ENCODE measurements around the gene ECSCR. TPM values are rescaled to one million over a fixed set of nuclear protein-coding genes. Genes with fewer than 3 reads are reported as not detected.
A peak's percentile ranks its signal among the peaks of the same experiment; 100 is the strongest.
"Not testable (repeated sequence)": the region's sequence is repeated elsewhere in the genome, so short reads cannot be mapped to it uniquely, and the experiment has no call there.

Gene ECSCR
- total RNA-seq, 1 experiment from 2014 or later = not detected

DNA sequence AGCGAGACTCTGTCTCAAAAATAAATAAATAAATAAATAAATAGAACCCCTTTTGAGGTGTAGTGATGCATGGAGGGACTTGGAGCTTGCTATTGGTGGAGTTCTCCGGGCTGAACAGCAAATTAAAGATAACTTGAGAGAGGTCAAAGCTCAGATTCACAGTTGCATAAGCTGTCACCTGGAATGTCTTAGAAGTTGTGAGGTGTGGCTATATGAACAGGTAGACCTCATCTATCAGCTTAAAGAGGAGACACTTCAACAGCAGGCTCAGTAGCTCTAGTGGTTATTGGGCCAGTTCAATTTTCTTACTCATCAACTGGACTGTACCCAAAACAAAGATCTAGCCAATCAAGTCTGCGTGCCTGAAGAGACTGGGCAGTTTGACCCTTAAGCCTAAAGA lies 31.7 kb upstream of the ECSCR start:
- Histone ChIP-seq H3K9ac (ENCODE audit: low read length) (no peak overlapping the region), H3K27ac (ENCODE audit: low read length) (no peak overlapping the region), H3K9me2 (replicated peaks; ENCODE audit: insufficient read depth, low read length) (no peaks in the 10 kb centered on the region), H3K36me3 (ENCODE audit: insufficient read depth, low read length) (no peaks in the 10 kb centered on the region), H3K9me3 (ENCODE audit: low read length) (no peaks in the 10 kb centered on the region), H3K79me2 (ENCODE audit: low read length) (no peaks in the 10 kb centered on the region), H3K27me3 (ENCODE audit: low read length) (no peaks in the 10 kb centered on the region), H4K20me1 (ENCODE audit: insufficient read depth, low read depth, low read length) (no peaks in the 10 kb centered on the region), H3K4me3 (ENCODE audit: low read length) (no peak overlapping the region), H3K4me2 (ENCODE audit: low read depth, low read length, poor library complexity, severe bottlenecking) (no peak overlapping the region), H3K4me1 (ENCODE audit: low read length) (0 out of 2 replicates have a peak, but pooled peaks cover 3% of the 10 kb centered on the region), H2AFZ (ENCODE audit: low read length) (no peak overlapping the region)
- no peak for DNase-seq

DNA sequence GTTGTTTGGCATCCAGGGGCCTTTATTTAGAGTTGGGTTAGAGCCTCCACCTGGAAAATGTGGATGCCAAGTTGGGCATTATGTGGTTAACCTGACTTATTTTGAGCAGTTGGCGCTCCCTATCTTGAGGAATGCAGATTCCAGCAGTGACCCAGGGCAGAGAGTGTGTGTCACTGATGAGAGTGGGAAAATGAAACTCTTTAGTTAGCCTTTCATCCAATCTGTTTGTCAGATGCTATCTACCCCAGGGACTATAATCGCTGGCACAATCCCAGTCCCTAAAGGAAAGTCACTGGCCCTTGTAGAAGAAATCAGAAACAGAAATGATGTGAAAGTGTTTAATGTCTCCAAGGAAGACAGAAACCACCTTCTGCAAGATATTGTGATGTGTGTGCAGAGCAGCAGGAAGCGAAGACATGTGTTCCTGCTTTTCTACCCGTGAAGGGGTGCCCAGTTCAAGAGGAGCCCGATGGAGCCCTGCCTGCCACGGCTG lies 30.2 kb upstream of the ECSCR start:
- no peaks in the 10 kb centered on the region for H4K20me1 ChIP-seq (ENCODE audit: insufficient read depth, low read depth, low read length)
- 0 out of 2 replicates have a peak, but pooled peaks cover 2% of the 10 kb centered on the region for H3K4me1 ChIP-seq (ENCODE audit: low read length)
- H3K4me2 ChIP-seq (ENCODE audit: low read depth, low read length, poor library complexity, severe bottlenecking) = no peak overlapping the region
- H2AFZ ChIP-seq (ENCODE audit: low read length) = no peak overlapping the region
- no peak overlapping the region for H3K27ac ChIP-seq (ENCODE audit: low read length)
- no peaks in the 10 kb centered on the region for H3K9me2 ChIP-seq (replicated peaks; ENCODE audit: insufficient read depth, low read length)
- no peaks in the 10 kb centered on the region for H3K27me3 ChIP-seq (ENCODE audit: low read length)
- no peaks in the 10 kb centered on the region for H3K9me3 ChIP-seq (ENCODE audit: low read length)
- no peak overlapping the region for H3K4me3 ChIP-seq (ENCODE audit: low read length)
- no peak for DNase-seq
- no peaks in the 10 kb centered on the region for H3K36me3 ChIP-seq (ENCODE audit: insufficient read depth, low read length)
- H3K9ac ChIP-seq (ENCODE audit: low read length) = no peak overlapping the region
- no peaks in the 10 kb centered on the region for H3K79me2 ChIP-seq (ENCODE audit: low read length)

DNA sequence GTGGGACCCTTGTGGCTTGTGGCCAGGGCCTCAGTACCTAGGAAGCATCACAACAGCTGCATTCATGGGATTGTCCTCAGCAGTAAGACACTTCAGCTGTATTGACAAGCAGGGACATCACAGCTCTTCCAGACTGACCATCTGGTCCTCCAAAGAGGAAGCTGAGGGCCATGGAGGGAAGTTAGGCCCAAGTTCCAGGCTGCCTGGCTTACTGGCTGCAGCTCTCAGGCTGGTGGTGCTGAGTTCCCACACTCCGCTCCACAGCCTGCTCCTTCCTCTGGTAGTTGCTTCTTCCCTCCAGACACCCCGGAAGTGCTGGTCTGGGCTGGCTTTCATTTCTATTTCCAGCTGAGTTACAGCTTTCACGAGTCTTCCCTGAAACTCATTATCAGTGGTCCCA lies 25.7 kb upstream of the ECSCR start:
- peak overlapping the region; percentile 26; the same call in 1 of the 2 replicates for H2AFZ ChIP-seq (ENCODE audit: low read length)
- H3K79me2 ChIP-seq (ENCODE audit: low read length) = no peaks in the 10 kb centered on the region
- no peak for DNase-seq
- no peak overlapping the region for H3K4me3 ChIP-seq (ENCODE audit: low read length)
- no peak overlapping the region for H3K27ac ChIP-seq (ENCODE audit: low read length)
- no peaks in the 10 kb centered on the region for H3K9me3 ChIP-seq (ENCODE audit: low read length)
- H3K27me3 ChIP-seq (ENCODE audit: low read length) = no peaks in the 10 kb centered on the region
- no peaks in the 10 kb centered on the region for H3K4me1 ChIP-seq (ENCODE audit: low read length)
- no peak overlapping the region for H3K9ac ChIP-seq (ENCODE audit: low read length)
- no peak overlapping the region for H3K4me2 ChIP-seq (ENCODE audit: low read depth, low read length, poor library complexity, severe bottlenecking)
- no peaks in the 10 kb centered on the region for H3K9me2 ChIP-seq (replicated peaks; ENCODE audit: insufficient read depth, low read length)
- no peaks in the 10 kb centered on the region for H3K36me3 ChIP-seq (ENCODE audit: insufficient read depth, low read length)
- H4K20me1 ChIP-seq (ENCODE audit: insufficient read depth, low read depth, low read length) = no peaks in the 10 kb centered on the region

DNA sequence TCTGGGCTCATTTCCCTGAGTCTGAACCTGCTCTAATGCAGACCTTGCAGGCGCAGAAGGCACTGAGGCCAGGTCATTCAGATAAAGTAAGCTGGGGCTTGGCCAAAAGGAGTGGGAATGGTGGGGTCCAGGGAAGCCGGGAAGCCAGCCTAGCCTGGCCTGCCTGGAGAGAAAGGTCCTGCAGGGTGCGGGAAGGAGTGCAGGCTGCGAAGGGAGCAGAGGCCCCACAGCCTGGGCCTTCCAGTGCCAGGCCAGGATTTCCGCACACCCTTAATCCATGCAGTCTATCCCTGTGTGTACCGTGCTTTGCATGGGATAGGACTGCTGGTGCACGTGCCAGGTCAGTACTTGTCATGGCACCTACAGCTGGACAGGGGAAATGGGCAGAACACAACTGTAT lies 23.7 kb upstream of the ECSCR start:
- Histone ChIP-seq H3K9me3 (ENCODE audit: low read length) (no peaks in the 10 kb centered on the region), H3K79me2 (ENCODE audit: low read length) (no peaks in the 10 kb centered on the region), H2AFZ (ENCODE audit: low read length) (no peak overlapping the region), H3K9me2 (replicated peaks; ENCODE audit: insufficient read depth, low read length) (no peaks in the 10 kb centered on the region), H4K20me1 (ENCODE audit: insufficient read depth, low read depth, low read length) (no peaks in the 10 kb centered on the region), H3K27me3 (ENCODE audit: low read length) (no peaks in the 10 kb centered on the region), H3K36me3 (ENCODE audit: insufficient read depth, low read length) (no peaks in the 10 kb centered on the region), H3K9ac (ENCODE audit: low read length) (no peak overlapping the region), H3K4me3 (ENCODE audit: low read length) (no peak overlapping the region), H3K4me1 (ENCODE audit: low read length) (no peaks in the 10 kb centered on the region), H3K27ac (ENCODE audit: low read length) (no peak overlapping the region), H3K4me2 (ENCODE audit: low read depth, low read length, poor library complexity, severe bottlenecking) (no peak overlapping the region)
- no peak for DNase-seq

DNA sequence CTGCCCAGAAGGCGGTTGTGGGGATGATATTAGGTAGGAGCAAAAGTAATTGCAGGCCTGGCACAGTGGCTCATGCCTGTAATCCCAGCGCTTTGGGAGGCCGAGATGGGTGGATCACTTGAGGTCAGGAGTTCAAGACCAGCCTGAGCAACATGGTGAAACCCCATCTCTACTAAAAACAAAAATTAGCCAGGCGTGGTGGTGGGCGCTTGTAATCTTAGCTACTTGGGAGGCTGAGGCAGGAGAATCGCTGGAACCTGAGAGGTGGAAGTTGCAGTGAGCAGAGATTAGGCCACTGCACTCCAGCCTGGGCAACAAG lies 20.3 kb upstream of the ECSCR start:
- H3K4me3 ChIP-seq (ENCODE audit: low read length); H3K9ac ChIP-seq (ENCODE audit: low read length); H3K4me1 ChIP-seq (ENCODE audit: low read length); H3K36me3 ChIP-seq (ENCODE audit: insufficient read depth, low read length); H3K9me2 ChIP-seq (replicated peaks; ENCODE audit: insufficient read depth, low read length); H4K20me1 ChIP-seq (ENCODE audit: insufficient read depth, low read depth, low read length); DNase-seq; H3K27ac ChIP-seq (ENCODE audit: low read length); H3K27me3 ChIP-seq (ENCODE audit: low read length); H2AFZ ChIP-seq (ENCODE audit: low read length); H3K79me2 ChIP-seq (ENCODE audit: low read length); H3K9me3 ChIP-seq (ENCODE audit: low read length); H3K4me2 ChIP-seq (ENCODE audit: low read depth, low read length, poor library complexity, severe bottlenecking): not testable (repeated sequence)

DNA sequence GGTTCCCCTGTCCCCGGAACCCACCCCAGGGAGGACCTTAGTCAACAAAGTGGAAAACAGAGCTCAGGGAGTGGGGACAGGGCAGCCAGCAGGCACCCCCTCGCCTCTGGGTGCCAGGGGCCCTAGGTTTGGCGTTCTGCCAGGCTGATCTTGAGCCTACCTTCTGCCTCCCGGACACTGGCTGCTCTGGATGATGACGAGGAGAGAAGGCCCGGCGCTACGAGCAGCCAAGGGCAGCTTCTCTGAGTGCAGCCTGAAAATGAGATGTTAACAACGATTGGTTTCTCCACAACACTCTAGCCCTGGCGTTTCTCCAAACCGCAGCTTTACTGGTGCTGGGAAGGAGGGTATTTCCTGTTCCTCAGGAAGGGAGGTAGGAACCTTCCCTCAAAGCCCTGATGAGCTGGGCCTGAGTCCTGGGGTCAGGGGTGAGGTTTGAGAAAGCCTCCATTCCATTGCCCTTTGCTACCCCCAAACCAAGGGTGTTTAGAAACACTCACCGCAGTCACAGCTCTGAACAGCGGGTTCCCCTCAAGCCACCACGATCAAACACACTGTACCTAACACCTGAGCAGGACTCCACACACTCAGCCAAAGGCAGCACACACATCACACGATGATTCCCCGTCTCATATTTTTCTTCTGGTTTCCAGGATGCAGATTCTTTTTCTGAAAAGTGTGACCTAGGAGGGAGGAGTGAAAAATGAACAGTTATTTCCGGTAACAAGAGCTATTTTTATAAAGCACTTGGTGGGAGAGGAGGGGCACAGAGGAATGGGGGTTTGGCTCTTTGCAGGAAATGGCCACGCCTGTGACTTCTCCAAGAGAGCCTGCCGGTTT lies 19.7 kb upstream of the ECSCR start, which contains the start of gene STING1:
STING1 (minus strand) TSS at position 709 of the 840 bp plus-strand sequence. CDS start 1,054 bp downstream, outside the sequence.
- Histone ChIP-seq H3K9ac (ENCODE audit: low read length) (no peak within 1 kb of the TSS), H2AFZ (ENCODE audit: low read length) (no peak within 1 kb of the TSS), H4K20me1 (ENCODE audit: insufficient read depth, low read depth, low read length) (no peaks in the 10 kb centered on the region), H3K36me3 (ENCODE audit: insufficient read depth, low read length) (no peaks in the 10 kb centered on the region), H3K4me3 (ENCODE audit: low read length) (no peak within 1 kb of the TSS), H3K9me3 (ENCODE audit: low read length) (no peaks in the 10 kb centered on the region), H3K79me2 (ENCODE audit: low read length) (no peaks in the 10 kb centered on the region), H3K27me3 (ENCODE audit: low read length) (no peaks in the 10 kb centered on the region), H3K27ac (ENCODE audit: low read length) (no peak within 1 kb of the TSS), H3K4me2 (ENCODE audit: low read depth, low read length, poor library complexity, severe bottlenecking) (no peak within 1 kb of the TSS), H3K4me1 (ENCODE audit: low read length) (no peaks in the 10 kb centered on the region), H3K9me2 (replicated peaks; ENCODE audit: insufficient read depth, low read length) (no peaks in the 10 kb centered on the region)
- no peak for DNase-seq

DNA sequence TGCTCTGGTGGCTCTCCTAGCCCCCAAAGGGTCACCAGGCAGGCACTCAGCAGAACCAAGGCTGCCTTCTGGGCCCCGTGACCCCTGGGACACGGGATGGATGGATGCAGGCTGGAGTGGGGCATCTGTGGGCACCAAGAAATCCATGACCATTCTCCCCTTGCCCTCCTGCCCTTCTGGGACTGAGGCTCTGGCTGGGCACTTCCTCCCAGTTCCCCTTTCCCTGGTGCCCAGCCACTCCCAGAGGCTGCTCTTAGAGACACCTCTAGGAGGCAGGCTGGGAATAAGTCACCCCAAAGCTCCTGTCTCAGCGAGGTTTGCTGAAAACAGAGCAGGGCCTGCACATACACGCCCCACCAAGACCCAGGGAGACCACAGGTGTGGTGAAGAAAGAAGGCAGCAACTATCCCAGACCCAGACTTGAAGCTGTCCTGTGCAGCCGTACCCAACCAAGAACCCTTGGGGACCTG lies 19.1 kb upstream of the ECSCR start:
- Histone ChIP-seq H3K4me1 (ENCODE audit: low read length) (no peaks in the 10 kb centered on the region), H3K27me3 (ENCODE audit: low read length) (no peaks in the 10 kb centered on the region), H2AFZ (ENCODE audit: low read length) (no peak overlapping the region), H3K27ac (ENCODE audit: low read length) (no peak overlapping the region), H3K36me3 (ENCODE audit: insufficient read depth, low read length) (no peaks in the 10 kb centered on the region), H3K9ac (ENCODE audit: low read length) (no peak overlapping the region), H3K4me2 (ENCODE audit: low read depth, low read length, poor library complexity, severe bottlenecking) (no peak overlapping the region), H3K9me3 (ENCODE audit: low read length) (no peaks in the 10 kb centered on the region), H3K79me2 (ENCODE audit: low read length) (no peaks in the 10 kb centered on the region), H3K9me2 (replicated peaks; ENCODE audit: insufficient read depth, low read length) (no peaks in the 10 kb centered on the region), H3K4me3 (ENCODE audit: low read length) (no peak overlapping the region), H4K20me1 (ENCODE audit: insufficient read depth, low read depth, low read length) (no peaks in the 10 kb centered on the region)
- DNase-seq = no peak

DNA sequence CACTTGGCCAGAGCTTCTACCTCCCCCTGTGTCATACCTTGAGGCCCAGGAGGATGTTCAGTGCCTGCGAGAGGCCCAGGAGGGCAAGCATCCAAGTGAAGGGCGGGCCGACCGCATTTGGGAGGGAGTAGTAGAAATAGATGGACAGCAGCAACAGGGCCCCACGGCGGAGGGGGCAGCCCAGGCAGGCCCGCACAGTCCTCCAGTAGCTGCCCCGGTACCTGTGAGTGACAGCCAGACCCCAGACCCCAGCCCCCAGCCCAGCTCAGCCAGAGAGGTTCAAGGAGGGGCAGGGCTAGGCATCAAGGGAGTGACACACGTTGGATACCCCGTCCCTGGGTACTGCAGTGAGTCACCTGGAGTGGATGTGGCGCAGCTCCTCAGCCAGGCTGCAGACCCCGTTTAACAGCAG lies 18.6 kb upstream of the ECSCR start:
- H3K4me3 ChIP-seq (ENCODE audit: low read length) = no peak overlapping the region
- H3K36me3 ChIP-seq (ENCODE audit: insufficient read depth, low read length) = no peaks in the 10 kb centered on the region
- H3K4me1 ChIP-seq (ENCODE audit: low read length) = no peaks in the 10 kb centered on the region
- H4K20me1 ChIP-seq (ENCODE audit: insufficient read depth, low read depth, low read length) = no peaks in the 10 kb centered on the region
- no peaks in the 10 kb centered on the region for H3K9me2 ChIP-seq (replicated peaks; ENCODE audit: insufficient read depth, low read length)
- H3K9me3 ChIP-seq (ENCODE audit: low read length) = no peaks in the 10 kb centered on the region
- no peak overlapping the region for H3K27ac ChIP-seq (ENCODE audit: low read length)
- H2AFZ ChIP-seq (ENCODE audit: low read length) = no peak overlapping the region
- no peak for DNase-seq
- H3K4me2 ChIP-seq (ENCODE audit: low read depth, low read length, poor library complexity, severe bottlenecking) = no peak overlapping the region
- H3K9ac ChIP-seq (ENCODE audit: low read length) = no peak overlapping the region
- no peaks in the 10 kb centered on the region for H3K27me3 ChIP-seq (ENCODE audit: low read length)
- no peaks in the 10 kb centered on the region for H3K79me2 ChIP-seq (ENCODE audit: low read length)
